ENCODE measurements around the gene ADTRP. TPM values are rescaled to one million over a fixed set of nuclear protein-coding genes. Genes with fewer than 3 reads are reported as not detected.
"Not testable (repeated sequence)": the region's sequence is repeated elsewhere in the genome, so short reads cannot be mapped to it uniquely, and the experiment has no call there.

Gene ADTRP
- total RNA-seq, 1 experiment from 2014 or later, result 2.1 TPM

DNA sequence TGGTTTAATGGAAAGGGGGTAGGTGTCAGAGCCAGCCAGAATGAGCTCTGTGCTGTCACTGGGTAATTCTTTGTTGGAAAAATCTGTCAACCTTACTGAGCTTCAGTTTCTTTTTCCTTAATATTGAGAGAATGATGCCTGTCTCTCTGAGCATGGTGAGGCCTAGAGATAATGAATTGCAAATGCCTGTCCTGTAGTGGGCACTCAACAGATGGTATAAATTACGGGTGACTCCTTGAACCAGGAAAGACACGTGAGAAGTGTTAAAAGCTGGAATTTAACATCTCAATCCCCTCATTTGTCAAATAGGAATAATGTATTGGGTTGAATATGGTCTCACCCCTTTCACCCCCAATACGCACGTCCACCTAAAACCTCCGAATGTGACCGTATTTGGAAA is 74.9 kb downstream of the ADTRP start:
- Histone ChIP-seq H3K9me3 (no peaks in the 10 kb centered on the region), H3K27me3 (no peaks in the 10 kb centered on the region), H3K36me3 (no peaks in the 10 kb centered on the region), H3K4me3 (no peak overlapping the region)
- DNase-seq, result no peak

- no peaks in the 10 kb centered on the region for H3K36me3 ChIP-seq
- no peaks in the 10 kb centered on the region for H3K9me3 ChIP-seq
- no peak overlapping the region for H3K4me3 ChIP-seq
- H3K27me3 ChIP-seq, result no peaks in the 10 kb centered on the region
- DNase-seq, result peak; percentile 90
Observed at GRCh38 chr6:11702500-11703130, 76.0 kb downstream of the ADTRP start.

DNA sequence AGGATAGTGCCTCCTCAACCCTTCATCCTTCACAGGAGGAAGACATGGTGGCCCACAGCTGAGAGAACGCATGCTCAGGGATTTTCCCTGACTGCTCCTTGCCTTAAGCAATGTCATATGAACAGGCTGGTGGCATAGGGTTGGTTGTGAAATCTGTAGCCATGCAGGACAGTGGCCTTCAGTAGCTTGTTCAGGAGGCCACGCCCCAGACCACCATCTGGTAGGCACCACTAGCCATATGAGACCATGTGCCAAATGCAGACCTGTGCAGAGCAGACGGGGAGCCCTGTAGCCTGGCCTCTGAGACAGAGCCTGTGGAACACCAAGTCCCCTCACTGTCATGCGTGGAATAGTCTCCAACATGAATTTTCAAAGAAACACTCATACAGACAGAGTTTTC is 76.5 kb downstream of the ADTRP start:
- H3K9me3 ChIP-seq, result no peaks in the 10 kb centered on the region
- DNase-seq, result no peak
- no peak overlapping the region for H3K4me3 ChIP-seq
- H3K27me3 ChIP-seq, result no peaks in the 10 kb centered on the region
- H3K36me3 ChIP-seq, result no peaks in the 10 kb centered on the region

DNA sequence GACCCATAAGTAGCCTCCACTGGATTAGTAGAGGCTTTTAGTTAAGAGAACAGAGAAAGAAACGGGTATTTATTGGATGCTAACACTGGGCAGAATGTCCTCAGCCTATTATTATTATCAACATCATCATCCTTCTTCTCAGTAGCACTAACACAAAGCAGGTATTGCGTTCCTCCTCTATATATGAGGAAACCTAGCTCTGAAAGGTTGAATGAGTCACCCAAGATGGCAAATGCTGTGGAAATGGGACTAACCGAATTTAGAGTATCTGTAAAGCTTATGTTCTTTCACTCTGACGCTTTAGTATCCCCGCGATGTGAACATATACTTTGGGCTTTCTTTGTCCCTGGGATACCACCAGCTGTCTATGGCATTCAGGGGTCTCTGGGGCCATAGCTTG is 77.0 kb downstream of the ADTRP start:
- no peak overlapping the region for H3K4me3 ChIP-seq
- H3K9me3 ChIP-seq, result no peaks in the 10 kb centered on the region; the same call in 1 of the 2 replicates
- H3K27me3 ChIP-seq, result no peaks in the 10 kb centered on the region
- DNase-seq, result no peak
- H3K36me3 ChIP-seq, result no peaks in the 10 kb centered on the region

DNA sequence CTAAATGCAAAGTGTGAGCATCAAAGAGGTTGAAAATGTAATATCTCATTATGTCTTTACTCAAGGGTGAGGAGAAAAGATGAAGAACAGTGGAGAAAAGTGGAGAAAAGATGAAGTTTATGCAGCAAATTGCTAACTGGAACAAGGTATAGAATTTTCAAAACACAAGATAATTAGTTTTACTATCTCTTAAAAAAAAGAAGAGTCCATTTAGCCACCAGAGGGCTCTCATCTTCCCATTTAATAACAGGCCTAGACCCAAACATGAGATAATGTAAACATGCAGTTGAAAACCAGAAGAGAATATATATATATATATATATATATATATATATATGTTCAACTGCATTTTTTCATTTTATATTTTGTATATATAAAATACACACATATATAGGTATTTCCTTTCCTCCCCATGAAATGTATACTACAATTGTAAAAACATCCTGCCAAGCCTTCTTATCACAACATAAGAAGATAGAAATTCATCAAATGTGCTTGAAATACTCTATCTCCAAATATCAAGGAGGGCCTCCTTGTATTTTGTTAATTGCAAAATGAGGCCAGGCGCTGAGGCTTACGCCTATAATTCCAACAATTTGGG is 78.4 kb downstream of the ADTRP start:
- Histone ChIP-seq H3K27me3 (no peaks in the 10 kb centered on the region), H3K9me3 (no peaks in the 10 kb centered on the region; the same call in 1 of the 2 replicates), H3K36me3 (no peaks in the 10 kb centered on the region), H3K4me3 (no peak overlapping the region)
- no peak for DNase-seq

DNA sequence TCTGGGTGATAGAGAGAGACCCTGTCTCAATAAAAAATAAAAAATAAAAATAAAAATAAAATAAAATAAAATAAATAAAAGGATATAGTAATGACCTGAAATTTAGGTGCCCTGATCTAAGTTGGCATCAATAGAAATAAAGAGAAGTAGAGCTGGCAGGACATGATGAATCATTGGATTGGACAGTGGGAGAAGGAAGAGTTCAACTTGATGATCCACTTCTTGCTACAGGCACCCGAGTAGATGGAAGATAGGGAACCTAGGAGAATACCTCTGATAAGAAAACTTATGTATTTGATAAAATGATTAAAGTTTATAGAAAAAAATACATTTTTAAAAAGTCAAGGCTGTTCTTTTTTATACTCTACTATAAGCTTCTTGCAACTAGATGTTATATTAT is 79.0 kb downstream of the ADTRP start:
- no peaks in the 10 kb centered on the region for H3K27me3 ChIP-seq
- H3K4me3 ChIP-seq, result no peak overlapping the region
- H3K9me3 ChIP-seq, result no peaks in the 10 kb centered on the region; the same call in 1 of the 2 replicates
- no peaks in the 10 kb centered on the region for H3K36me3 ChIP-seq
- no peak for DNase-seq

DNA sequence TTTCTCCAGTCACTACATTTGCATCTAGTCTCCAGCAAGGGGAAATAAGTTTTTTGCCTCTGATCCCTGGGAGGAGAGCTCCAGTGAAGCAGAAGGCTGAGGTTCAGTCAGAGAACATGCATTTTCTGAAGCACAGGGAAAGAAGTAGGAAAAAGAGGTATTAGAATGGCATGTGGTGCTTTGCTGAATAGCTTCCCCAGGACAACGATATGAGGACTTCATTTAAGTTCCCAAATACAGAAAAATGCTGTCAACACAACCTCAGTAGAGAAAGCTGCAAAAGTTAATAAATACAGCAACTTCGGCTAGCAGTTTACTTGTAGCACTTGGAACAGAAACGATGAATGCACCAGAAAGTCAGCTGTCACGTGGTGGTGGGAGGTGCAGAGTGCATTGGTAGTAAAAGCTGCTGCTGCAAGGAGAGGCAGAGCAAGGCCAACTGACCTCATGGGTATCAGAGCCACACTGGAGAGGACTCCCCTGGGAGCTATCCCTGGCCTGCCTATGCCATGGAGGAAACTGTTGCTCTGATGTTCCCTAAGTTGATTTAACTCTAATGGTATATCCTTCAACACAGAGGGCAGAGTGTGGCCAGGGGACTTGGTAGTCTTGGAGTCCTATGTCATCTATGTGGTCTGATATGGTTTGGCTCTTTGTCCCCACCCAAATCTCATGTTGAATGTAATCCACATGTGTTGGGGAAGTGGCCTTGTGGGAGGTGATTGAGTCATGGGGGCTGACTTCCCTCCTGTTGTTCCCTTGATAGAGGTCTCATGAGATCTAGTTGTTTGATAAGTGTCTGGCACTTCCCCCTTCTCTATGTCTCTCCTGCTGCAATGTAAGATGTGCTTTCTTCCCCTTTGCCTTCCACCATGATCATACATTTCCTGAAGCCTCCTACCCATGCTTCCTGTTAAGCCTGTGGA is 85.9 kb downstream of the ADTRP start:
- Histone ChIP-seq H3K4me3 (no peak overlapping the region), H3K9me3 (peaks cover 7% of the 10 kb centered on the region), H3K36me3 (no peaks in the 10 kb centered on the region), H3K27me3 (no peaks in the 10 kb centered on the region)
- DNase-seq, result no peak

DNA sequence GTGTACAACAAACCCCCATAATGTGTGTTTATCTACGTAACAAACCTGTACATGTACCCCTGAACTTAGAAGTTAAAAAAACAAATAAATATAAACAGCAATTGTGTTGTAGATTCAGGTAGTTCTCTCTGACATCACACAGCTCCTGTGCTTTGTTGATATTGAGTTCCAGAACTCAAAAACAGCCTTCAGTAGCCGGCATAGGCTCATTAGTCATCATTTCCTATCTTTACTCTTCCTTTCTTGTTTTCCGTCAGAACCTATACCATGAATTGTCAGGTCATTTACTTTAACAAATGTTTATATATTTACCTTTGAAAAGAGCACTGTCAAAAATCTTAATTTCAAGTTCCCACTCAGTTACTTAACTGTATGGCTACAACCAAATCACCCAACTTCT is 88.8 kb downstream of the ADTRP start:
- Histone ChIP-seq H3K27me3 (no peaks in the 10 kb centered on the region), H3K9me3 (peaks cover 7% of the 10 kb centered on the region; the same call in 1 of the 2 replicates), H3K4me3 (no peak overlapping the region), H3K36me3 (no peaks in the 10 kb centered on the region)
- DNase-seq, result no peak

GRCh38 chr6:11689400-11689799 is 89.2 kb downstream of the ADTRP start:
- not testable (repeated sequence) for H3K36me3 ChIP-seq, DNase-seq, H3K9me3 ChIP-seq, H3K27me3 ChIP-seq, H3K4me3 ChIP-seq

DNA sequence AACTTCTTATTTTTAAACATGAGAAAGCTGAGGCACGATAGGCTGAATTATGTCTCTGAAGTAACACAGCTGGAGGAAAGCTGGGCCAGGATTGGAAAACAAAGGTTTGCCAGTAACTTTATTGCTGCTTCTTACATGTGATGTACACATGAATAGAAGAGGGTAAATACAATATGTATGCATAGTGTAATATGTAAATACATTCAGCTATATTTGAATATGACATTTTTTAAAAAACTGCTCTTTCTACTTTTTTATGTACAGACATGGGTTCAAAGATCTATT is 90.2 kb downstream of the ADTRP start:
- Histone ChIP-seq H3K4me3 (no peak overlapping the region), H3K9me3 (peaks cover 7% of the 10 kb centered on the region; the same call in 1 of the 2 replicates), H3K36me3 (no peaks in the 10 kb centered on the region), H3K27me3 (no peaks in the 10 kb centered on the region)
- DNase-seq, result no peak

- peak; percentile 83 for DNase-seq
- H3K27me3 ChIP-seq, result no peaks in the 10 kb centered on the region
- H3K4me3 ChIP-seq, result no peak overlapping the region
- peaks cover 12% of the 10 kb centered on the region for H3K9me3 ChIP-seq
- no peaks in the 10 kb centered on the region for H3K36me3 ChIP-seq
Observed at GRCh38 chr6:11685481-11686093, 93.0 kb downstream of the ADTRP start.

DNA sequence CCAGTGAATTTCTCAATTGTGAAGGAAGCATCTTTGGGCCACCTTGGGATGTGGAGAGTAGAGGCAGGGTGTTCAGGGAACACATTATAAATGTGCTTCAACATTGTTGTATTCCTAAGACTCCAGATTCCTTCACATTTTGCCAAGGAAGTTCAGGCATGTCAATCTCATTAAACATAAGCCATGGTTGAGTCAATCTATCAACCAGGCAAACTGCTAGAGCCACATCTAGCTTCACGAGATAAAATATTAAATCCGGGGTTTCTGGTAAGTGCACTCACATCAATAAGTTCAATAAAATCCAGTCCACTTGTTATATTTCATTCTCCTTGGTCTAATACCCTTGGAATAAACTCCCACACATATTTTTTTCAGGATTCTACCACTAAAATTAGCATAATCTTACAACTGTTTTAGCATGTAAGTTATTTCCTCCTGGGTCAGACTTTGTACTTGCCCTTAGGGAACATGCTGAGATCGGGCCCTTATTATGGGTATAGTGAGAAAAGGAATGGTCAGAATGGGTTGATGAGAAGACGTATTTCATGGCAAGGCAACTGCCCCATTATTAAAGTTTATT is 93.6 kb downstream of the ADTRP start:
- Histone ChIP-seq H3K36me3 (no peaks in the 10 kb centered on the region), H3K27me3 (no peaks in the 10 kb centered on the region), H3K4me3 (no peak overlapping the region), H3K9me3 (peaks cover 12% of the 10 kb centered on the region)
- DNase-seq, result no peak

- no peak overlapping the region for H3K4me3 ChIP-seq
- no peaks in the 10 kb centered on the region for H3K36me3 ChIP-seq
- H3K9me3 ChIP-seq, result peaks cover 19% of the 10 kb centered on the region
- DNase-seq, result no peak
- H3K27me3 ChIP-seq, result no peaks in the 10 kb centered on the region
Observed at GRCh38 chr6:11683871-11684270, 94.7 kb downstream of the ADTRP start.

DNA sequence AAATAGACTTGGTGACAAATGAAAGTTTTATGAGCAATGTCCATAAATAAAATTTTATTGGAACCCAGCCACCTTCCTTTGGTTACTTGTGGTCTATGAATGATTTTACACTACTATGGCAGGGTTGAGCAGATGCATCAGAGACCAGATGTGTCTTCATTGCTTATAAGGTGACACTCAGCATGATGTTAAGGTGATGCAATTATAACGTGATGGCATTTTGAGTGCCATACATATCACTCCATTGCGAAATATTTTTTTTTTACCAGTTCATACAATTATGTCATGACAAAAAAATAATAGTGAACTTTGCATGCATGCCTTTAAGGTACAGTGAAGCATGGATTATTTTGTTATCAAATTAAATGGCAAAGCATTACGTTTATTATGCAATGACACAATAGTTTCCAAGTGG is 96.0 kb downstream of the ADTRP start:
- no peaks in the 10 kb centered on the region for H3K36me3 ChIP-seq
- no peaks in the 10 kb centered on the region for H3K27me3 ChIP-seq
- DNase-seq, result no peak
- peaks cover 21% of the 10 kb centered on the region for H3K9me3 ChIP-seq
- no peak overlapping the region for H3K4me3 ChIP-seq

GRCh38 chr6:11681770-11682169 is 96.8 kb downstream of the ADTRP start:
- Histone ChIP-seq H3K36me3 (no peaks in the 10 kb centered on the region), H3K9me3 (peaks cover 21% of the 10 kb centered on the region), H3K4me3 (no peak overlapping the region), H3K27me3 (no peaks in the 10 kb centered on the region)
- no peak for DNase-seq

- H3K4me3 ChIP-seq, result no peak overlapping the region
- DNase-seq, result no peak
- H3K27me3 ChIP-seq, result no peaks in the 10 kb centered on the region
Observed at GRCh38 chr6:11681357-11681756, 97.2 kb downstream of the ADTRP start.

GRCh38 chr6:11680479-11680878 is 98.1 kb downstream of the ADTRP start:
- not testable (repeated sequence) for H3K27me3 ChIP-seq, H3K36me3 ChIP-seq, DNase-seq, H3K4me3 ChIP-seq
- H3K9me3 ChIP-seq, result peaks cover 21% of the 10 kb centered on the region

More at GRCh38 chr6:11681357-11681756, 97.2 kb downstream of the ADTRP start:
- H3K36me3 ChIP-seq, result no peaks in the 10 kb centered on the region
- H3K9me3 ChIP-seq, result peaks cover 21% of the 10 kb centered on the region
